H1 (cell line): Measurements from ENCODE around the gene SNRPD3. TPM values are rescaled to one million over a fixed set of nuclear protein-coding genes. Genes with fewer than 3 reads are reported as not detected.

ENCODE experiments used
- ASH2L ChIP-seq: fragments of 200-600, 300-600 bp; sonication (generic); IDR thresholded peaks from one replicate; pipeline ENCODE4 v1.7.1; 2017; ENCODE audit warnings: low read length
- CTBP2 ChIP-seq: IDR thresholded peaks from 2 replicates; pipeline ENCODE4 v1.7.0; 2011; ENCODE audit warnings: borderline replicate concordance, mild to moderate bottlenecking, moderate library complexity, mixed read lengths, low read length; ENCODE audit not compliant: insufficient read depth, insufficient read length
- EP300 ChIP-seq, 2 experiments: IDR thresholded peaks; 1 replicate in 1 of 2; 2 replicates in 1 of 2; pipeline ENCODE4 v1.6.1; 2011 to 2012; ENCODE audit warnings: low read depth in 2 of 2, low read length in 2 of 2, mild to moderate bottlenecking in 2 of 2, borderline replicate concordance in 1 of 2, inconsistent platforms in 1 of 2, moderate library complexity in 1 of 2
- EZH2 ChIP-seq: fragments of 200-600 bp; sonication (generic); IDR thresholded peaks from 2 replicates; pipeline ENCODE4 v1.7.1; 2012; ENCODE audit warnings: low read depth, mild to moderate bottlenecking, moderate library complexity, low read length, inconsistent platforms; ENCODE audit not compliant: severe bottlenecking
- GABPA ChIP-seq: IDR thresholded peaks from 2 replicates; pipeline ENCODE4 v1.6.1; 2011; ENCODE audit warnings: mild to moderate bottlenecking, low read length, moderate library complexity, borderline replicate concordance; ENCODE audit not compliant: insufficient read depth
- HDAC6 ChIP-seq: IDR thresholded peaks from one replicate; pipeline ENCODE4 v1.7.1; 2012; ENCODE audit warnings: low read depth, mild to moderate bottlenecking, inconsistent platforms, low read length, moderate library complexity
- JUN ChIP-seq: IDR thresholded peaks from 2 replicates; pipeline ENCODE4 v1.6.1; 2011; ENCODE audit warnings: low read depth, mild to moderate bottlenecking, improper control_type of control experiment, low read length
- RAD21 ChIP-seq, 2 experiments: IDR thresholded peaks in 1 of 2; conservative IDR thresholded peaks in 1 of 2; 2 replicates each; pipeline ENCODE4 v1.6.1; 2011; ENCODE audit warnings: low read depth in 2 of 2, low read length in 2 of 2, improper control_type of control experiment in 1 of 2, inconsistent platforms in 1 of 2, mild to moderate bottlenecking in 1 of 2, moderate library complexity in 1 of 2
- SUZ12 ChIP-seq: fragments of 200-600 bp; sonication (generic); IDR thresholded peaks from 2 replicates; pipeline ENCODE4 v1.6.1; 2012; ENCODE audit warnings: mild to moderate bottlenecking, inconsistent platforms, low read length, moderate library complexity, mixed read lengths
- TAF1 ChIP-seq: IDR thresholded peaks from 2 replicates; pipeline ENCODE4 v1.6.1; 2011; ENCODE audit warnings: mild to moderate bottlenecking, low read depth, low read length
- TBP ChIP-seq: IDR thresholded peaks from 2 replicates; pipeline ENCODE4 v1.6.1; 2011; ENCODE audit warnings: low read depth, low read length, improper control_type of control experiment
- YY1 ChIP-seq: IDR thresholded peaks from 2 replicates; pipeline ENCODE4 v1.6.1; 2011; ENCODE audit warnings: low read depth, mild to moderate bottlenecking, low read length
- polyA plus RNA-seq, 7 experiments: library from polyadenylated mRNA; depleted of rRNA in 3 of 7; stranded (reverse) in 5 of 7; unstranded in 2 of 7; fragments of >200 nt in 5 of 7; fragments of 200-250 nt in 2 of 7; gene quantifications; 1 replicate in 5 of 7; 2 replicates in 1 of 7; 4 replicates in 1 of 7; pipeline versions ENCODE4 v1.2.1 to v1.2.3, GENCODE V29; 2011 to 2013; ENCODE audit warnings: missing spikeins in 2 of 7, mixed read lengths in 2 of 7
- total RNA-seq: library from RNA; stranded (reverse); fragmentation: NEBNext Ultra II Directional; extraction: Animal tissue kit (Norgen Biotek cat#: 25700); gene quantifications from 2 replicates; pipeline ENCODE4 v1.2.1, GENCODE V29; 2021
- TF ChIP-seq, protein P1 (sequence below), 3 experiments: IDR thresholded peaks; 1 replicate in 2 of 3; 2 replicates in 1 of 3; pipeline versions ENCODE4 v1.5.1 to v1.6.1; 2011; ENCODE audit warnings: low read length in 3 of 3, mild to moderate bottlenecking in 3 of 3, inconsistent platforms in 2 of 3, low read depth in 1 of 3, moderate library complexity in 1 of 3; ENCODE audit not compliant: insufficient read depth in 1 of 3; ENCODE audit errors: control extremely low read depth in 1 of 3
- TF ChIP-seq, protein P2 (sequence below): IDR thresholded peaks from 2 replicates; pipeline ENCODE4 v1.6.1; 2012; ENCODE audit warnings: low read length, inconsistent platforms
- TF ChIP-seq, protein P3 (sequence below): IDR thresholded peaks from 2 replicates; pipeline ENCODE4 v1.6.1; 2011; ENCODE audit warnings: low read depth, mild to moderate bottlenecking, low read length; ENCODE audit not compliant: insufficient read depth
- TF ChIP-seq, protein P4 (sequence below): IDR thresholded peaks from 2 replicates; pipeline ENCODE4 v1.6.1; 2011; ENCODE audit warnings: low read length, improper control_type of control experiment

The SNRPD3 gene
- total and polyA plus RNA-seq, 2 of the 8 experiments (the other 6 are each of a cell fraction or from before 2014, with no cell fraction given), result 200 to 455 TPM

DNA sequence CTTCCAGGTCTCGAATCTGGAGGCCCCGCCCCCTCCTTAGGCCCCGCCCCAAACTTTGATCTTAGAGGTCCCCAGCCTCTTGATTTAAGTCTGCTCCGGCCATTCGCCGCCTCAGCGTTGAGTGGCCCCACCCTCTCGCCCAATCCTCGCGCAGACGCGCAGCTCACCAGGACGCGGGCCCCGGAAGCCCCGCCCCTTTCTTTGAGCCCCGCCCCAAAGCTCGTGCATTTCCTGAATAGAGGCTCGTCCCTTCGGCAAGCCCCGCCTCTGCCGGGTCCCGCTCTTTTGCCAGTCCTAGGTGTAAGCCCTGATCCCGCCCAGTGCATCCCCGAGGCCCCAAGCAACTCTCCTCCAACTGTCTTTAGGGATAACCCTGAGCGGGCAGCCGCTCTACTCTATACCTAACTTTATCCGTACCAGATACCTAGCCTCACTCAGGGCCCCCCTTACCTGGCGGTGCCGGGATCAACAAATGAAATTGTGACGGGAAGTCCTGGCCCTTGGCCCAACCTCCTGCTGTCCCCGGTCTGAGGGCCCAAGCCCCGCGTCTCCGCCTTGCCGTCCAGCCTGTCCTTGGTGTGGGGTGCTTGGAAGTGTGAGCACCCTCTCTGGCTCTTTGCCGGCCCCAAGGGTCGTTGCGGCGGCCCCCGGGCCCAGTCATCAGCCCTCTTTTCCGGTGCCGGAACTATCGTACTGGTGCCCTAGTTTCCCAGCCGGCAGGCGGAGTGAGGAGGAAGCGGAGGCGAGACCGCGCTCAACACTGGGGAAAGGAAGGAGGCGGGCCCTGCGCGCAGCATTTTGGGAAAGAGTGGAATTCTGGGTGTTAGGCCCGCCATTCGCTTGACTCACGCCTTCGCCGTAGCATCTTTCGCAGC, at the start of gene SNRPD3 (continued):
- TF ChIP-seq, protein P1, sequence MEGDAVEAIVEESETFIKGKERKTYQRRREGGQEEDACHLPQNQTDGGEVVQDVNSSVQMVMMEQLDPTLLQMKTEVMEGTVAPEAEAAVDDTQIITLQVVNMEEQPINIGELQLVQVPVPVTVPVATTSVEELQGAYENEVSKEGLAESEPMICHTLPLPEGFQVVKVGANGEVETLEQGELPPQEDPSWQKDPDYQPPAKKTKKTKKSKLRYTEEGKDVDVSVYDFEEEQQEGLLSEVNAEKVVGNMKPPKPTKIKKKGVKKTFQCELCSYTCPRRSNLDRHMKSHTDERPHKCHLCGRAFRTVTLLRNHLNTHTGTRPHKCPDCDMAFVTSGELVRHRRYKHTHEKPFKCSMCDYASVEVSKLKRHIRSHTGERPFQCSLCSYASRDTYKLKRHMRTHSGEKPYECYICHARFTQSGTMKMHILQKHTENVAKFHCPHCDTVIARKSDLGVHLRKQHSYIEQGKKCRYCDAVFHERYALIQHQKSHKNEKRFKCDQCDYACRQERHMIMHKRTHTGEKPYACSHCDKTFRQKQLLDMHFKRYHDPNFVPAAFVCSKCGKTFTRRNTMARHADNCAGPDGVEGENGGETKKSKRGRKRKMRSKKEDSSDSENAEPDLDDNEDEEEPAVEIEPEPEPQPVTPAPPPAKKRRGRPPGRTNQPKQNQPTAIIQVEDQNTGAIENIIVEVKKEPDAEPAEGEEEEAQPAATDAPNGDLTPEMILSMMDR (IDR thresholded peaks at IDR 0.05; ENCODE audit: control extremely low read depth in 1 of 3, insufficient read depth in 1 of 3, low read depth in 1 of 3, low read length in 3 of 3), result no peak
- TF ChIP-seq JUN (no peak), CTBP2 (no peak), HDAC6 (no peak), TBP (peak; percentile 89), TAF1 (peak; percentile 95), EP300 (IDR thresholded peaks at IDR 0.05; ENCODE audit: borderline replicate concordance in 1 of 2, low read depth in 2 of 2, low read length in 2 of 2) (peak in 1 of 2 experiments; percentile 76; a peak in 1 of 3 replicates), SUZ12 (no peak), YY1 (peak; percentile 88), RAD21 (IDR thresholded peaks at IDR 0.05 in 1 of 2, conservative IDR thresholded peaks at IDR 0.05 in 1 of 2; ENCODE audit: low read depth in 2 of 2, low read length in 2 of 2) (no peak), ASH2L (peak; percentile 92), EZH2 (no peak), GABPA (peak; percentile 92)
- TF ChIP-seq, protein P2, sequence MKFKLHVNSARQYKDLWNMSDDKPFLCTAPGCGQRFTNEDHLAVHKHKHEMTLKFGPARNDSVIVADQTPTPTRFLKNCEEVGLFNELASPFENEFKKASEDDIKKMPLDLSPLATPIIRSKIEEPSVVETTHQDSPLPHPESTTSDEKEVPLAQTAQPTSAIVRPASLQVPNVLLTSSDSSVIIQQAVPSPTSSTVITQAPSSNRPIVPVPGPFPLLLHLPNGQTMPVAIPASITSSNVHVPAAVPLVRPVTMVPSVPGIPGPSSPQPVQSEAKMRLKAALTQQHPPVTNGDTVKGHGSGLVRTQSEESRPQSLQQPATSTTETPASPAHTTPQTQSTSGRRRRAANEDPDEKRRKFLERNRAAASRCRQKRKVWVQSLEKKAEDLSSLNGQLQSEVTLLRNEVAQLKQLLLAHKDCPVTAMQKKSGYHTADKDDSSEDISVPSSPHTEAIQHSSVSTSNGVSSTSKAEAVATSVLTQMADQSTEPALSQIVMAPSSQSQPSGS, result 0 out of 2 replicates have a peak, but pooled peaks have one; percentile 59
- TF ChIP-seq, protein P3, sequence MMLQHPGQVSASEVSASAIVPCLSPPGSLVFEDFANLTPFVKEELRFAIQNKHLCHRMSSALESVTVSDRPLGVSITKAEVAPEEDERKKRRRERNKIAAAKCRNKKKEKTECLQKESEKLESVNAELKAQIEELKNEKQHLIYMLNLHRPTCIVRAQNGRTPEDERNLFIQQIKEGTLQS, result no peak
- TF ChIP-seq, protein P4, sequence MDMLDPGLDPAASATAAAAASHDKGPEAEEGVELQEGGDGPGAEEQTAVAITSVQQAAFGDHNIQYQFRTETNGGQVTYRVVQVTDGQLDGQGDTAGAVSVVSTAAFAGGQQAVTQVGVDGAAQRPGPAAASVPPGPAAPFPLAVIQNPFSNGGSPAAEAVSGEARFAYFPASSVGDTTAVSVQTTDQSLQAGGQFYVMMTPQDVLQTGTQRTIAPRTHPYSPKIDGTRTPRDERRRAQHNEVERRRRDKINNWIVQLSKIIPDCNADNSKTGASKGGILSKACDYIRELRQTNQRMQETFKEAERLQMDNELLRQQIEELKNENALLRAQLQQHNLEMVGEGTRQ, result no peak
